Daoy (cell line): ENCODE data around the gene CFAP57. TPM values are rescaled to one million over a fixed set of nuclear protein-coding genes. Genes with fewer than 3 reads are reported as not detected.

Source experiments
- DNase-seq: peaks from one replicate; pipeline ENCODE4 v3.0.0-alpha.2; 2015; ENCODE audit warnings: low read depth
- total RNA-seq: library from RNA; depleted of rRNA; stranded (reverse); fragments of >200 nt; shearing (Covaris generic); gene quantifications from 2 replicates; pipeline ENCODE4 v1.2.3, GENCODE V29; 2014

CFAP57 gene
- total RNA-seq, 1 experiment from 2014 or later, result 0.51 TPM

DNA sequence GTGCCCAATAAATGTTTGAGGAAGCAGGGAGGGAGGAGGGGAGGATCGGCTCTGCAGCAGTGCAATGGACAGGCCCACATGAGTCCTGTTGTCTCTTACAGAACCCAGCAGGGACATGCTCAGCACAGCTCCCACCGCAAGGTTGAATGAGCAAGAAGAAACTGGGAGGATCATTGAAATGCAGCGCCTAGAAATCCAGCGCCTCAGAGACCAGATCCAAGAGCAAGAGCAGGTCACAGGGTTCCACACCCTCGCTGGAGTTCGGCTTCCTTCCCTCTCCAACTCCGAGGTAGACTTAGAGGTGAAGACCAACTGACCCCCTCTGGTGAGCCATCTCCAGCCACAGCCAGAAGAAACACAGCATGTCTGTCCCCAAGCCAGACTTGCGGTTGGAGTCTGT, 81.7 kb downstream of the CFAP57 start:
- no peak for DNase-seq

DNA sequence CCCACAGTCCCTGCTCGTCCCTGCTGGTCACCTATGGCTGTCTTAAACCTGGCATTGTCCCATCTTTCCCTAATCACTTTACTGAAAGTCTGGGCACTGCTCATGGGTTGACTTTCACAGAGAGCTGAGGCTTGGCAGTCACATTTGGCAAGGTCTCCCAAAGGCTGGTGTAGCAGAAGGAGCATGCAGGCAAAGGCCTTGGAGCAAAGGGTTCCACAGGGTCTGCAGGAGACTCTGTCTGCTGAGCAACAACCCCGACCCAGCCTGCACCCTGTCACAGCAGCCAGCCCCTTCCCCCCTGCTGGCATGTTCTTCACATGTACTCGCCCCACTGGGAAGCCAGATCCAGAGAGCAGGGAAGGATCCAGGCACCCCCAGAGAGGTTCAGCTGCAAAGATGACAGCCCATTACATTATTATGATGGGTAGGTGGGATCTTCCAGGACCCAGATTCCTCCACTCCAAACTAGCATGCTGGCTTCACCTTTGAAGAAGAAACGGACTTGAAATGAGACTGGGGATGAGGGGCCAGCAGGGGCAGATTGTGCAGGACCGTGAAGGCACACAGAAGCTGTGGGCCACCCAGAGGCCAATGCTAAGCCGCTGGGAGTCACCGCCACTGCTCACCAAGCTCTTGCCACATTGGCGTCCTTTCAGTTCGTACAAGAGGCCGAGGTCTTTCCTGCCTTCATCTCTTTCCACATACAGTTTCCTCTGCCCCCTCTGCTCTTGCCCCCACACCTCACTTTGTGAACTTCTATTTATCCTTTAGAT, 83.5 kb downstream of the CFAP57 start:
- no peak for DNase-seq

- no peak for DNase-seq
These were observed 84.8 kb downstream of the CFAP57 start for GRCh38 chr1:43256675-43257570.

GRCh38 chr1:43258370-43258769, 86.2 kb downstream of the CFAP57 start:
- no peak for DNase-seq

- DNase-seq, result no peak
These were observed 93.3 kb downstream of the CFAP57 start for GRCh38 chr1:43265431-43265830.

DNA sequence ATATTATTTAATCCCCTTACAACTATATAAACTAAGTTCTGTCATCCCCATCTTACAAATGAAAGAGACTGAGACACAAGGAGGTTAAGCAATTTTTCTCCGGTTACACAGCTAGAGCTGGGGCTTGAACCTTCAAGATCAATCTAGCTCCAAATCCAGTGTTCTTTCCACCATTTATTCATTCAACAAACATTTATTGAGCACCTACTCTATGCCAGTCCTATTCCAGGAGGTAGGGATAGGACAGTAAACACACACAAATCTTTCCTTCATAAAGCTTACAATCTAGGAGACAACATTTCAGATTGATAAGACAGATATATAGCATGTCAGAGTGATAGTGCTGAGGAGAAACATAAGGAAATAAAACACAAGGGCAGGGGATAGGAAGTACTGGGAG, 94.8 kb downstream of the CFAP57 start:
- no peak for DNase-seq

DNA sequence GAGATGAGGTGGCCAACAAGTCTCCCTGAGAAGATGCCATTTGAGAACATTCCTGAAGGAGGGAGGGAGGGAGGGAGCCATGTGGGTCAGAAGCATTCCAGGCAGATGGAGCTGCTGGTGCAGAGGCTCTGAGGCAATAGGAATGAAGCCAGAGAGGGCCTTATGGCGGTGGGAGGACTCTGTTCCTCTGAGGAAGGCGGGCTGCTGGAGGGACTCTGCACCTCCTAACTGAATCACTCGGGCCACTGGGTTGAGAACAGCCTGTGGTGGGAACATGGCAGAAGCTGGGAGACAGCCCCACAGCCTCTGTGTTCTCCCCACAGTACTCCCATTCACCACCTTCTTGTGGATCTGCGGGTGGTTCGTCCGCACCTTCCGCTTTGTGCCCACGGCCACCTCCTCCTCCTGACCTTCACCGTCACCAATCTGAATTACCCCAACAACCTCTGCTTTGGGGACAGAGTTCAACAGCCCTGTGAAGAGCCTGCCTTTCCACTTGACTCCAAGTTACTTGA, 95.2 kb downstream of the CFAP57 start:
- DNase-seq, result no peak

DNA sequence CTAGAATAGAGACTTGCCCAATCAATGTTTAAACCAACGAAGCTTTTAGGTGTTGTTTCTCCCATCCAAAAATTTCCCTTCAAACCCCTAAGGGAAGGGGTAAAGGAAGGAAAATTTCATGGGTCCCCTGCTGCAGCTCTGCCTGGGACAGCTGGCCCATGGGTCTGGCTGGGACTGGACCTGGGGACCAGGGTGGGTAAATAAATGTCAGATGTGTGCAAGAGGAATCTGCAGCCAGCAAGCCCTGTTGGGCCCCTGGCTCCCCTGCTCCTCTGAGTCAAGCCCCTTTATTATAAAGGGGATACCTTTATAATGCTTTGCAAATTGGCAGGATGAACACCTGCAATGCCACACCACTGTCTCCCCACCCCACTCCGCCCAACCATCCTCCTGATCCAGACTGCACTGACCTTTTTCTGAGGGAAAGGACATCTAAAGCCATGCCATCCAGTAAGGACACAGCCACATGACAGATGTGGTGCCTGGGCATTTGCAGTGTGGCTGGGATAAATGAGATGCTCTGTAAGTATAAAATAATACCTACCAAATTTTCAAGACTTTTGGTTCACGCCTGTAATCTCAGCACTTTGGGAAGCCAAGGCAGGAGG, 95.8 kb downstream of the CFAP57 start:
- no peak for DNase-seq

DNA sequence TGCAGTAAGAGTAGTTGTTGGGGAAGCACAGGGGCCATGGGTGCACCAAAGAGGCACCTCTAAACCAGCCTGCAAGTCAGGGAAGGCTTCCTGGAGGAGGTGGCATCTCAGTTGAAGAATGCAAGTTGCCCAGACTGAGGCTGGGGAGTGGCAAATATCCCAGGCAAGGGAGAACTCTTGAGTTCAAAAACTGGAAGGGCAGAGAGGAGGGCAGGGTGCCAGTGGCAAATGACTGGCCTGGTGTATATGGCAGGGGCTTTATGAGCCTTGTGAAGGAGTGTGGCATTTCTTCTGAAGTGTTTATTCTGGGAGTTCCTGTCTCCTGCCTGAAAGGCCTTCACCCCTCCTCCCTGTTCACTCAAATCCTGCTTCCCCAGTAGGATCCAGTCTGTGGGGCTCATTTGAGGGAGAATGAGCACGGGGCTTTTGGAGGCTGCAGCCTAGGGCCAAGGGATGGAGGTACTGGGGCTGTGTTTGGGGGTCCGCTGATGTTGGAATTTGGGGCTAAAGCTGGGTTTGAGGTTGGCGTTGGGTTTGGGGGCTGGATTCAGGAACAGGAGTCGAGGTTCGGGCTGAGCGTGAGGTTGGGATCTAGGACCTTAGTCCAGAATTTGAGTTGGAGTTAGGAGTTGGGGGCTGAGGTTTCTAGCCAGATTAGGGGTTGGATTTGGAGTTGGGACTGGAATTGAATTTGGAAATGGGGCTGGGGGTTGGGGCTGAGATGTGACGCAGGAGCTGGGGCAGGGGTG, 97.7 kb downstream of the CFAP57 start, which contains the start of gene TMEM125:
TMEM125 (plus strand) TSS at position 357 of the 749 bp plus-strand sequence. CDS start 2,740 bp downstream, outside the sequence.
- no peak for DNase-seq

- no peak for DNase-seq
These were observed 98.4 kb downstream of the CFAP57 start for GRCh38 chr1:43270421-43271095.

- DNase-seq, result no peak
These were observed 99.3 kb downstream of the CFAP57 start for GRCh38 chr1:43271186-43272118.

- DNase-seq, result no peak
These were observed 100.0 kb downstream of the CFAP57 start for GRCh38 chr1:43272161-43272560.

- no peak for DNase-seq
These were observed 100.7 kb downstream of the CFAP57 start for GRCh38 chr1:43272576-43273571.

- no peak for DNase-seq
These were observed 101.6 kb downstream of the CFAP57 start for GRCh38 chr1:43273708-43274107.

GRCh38 chr1:43274125-43274803, 102.1 kb downstream of the CFAP57 start:
- peak; percentile 79 for DNase-seq

- no peak for DNase-seq
These were observed 102.7 kb downstream of the CFAP57 start for GRCh38 chr1:43274804-43275180.

- no peak for DNase-seq
These were observed 103.9 kb downstream of the CFAP57 start for GRCh38 chr1:43275826-43276620.
